Measurements from ENCODE around the gene SLC44A3.

Gene SLC44A3

GRCh38 chr1:94926915-94927404 is 106.8 kb downstream of the SLC44A3 start, which contains the start of gene CNN3:
CNN3 (minus strand) TSS chr1:94927110; CDS start chr1:94926894, 216 bp downstream.
- peak; percentile 89 for DNase-seq (ENCODE audit: low spot score)
- in situ Hi-C loops (cut with MboI; ENCODE audit: low sequenced_read_pairs, unreplicated experiment), result no loop called here
- no peak for TF ChIP-seq CTCF (IDR thresholded peaks at IDR 0.05; ENCODE audit: borderline replicate concordance, control extremely low read depth, extremely low read depth, insufficient read depth, missing control alignments)

GRCh38 chr1:94927405-94928175 is 107.4 kb downstream of the SLC44A3 start:
- DNase-seq (ENCODE audit: low spot score), result no peak
- in situ Hi-C loops (cut with MboI; ENCODE audit: low sequenced_read_pairs, unreplicated experiment), result no loop called here
- TF ChIP-seq CTCF (IDR thresholded peaks at IDR 0.05; ENCODE audit: borderline replicate concordance, control extremely low read depth, extremely low read depth, insufficient read depth, missing control alignments), result no peak

- DNase-seq (ENCODE audit: low spot score), result no peak
- in situ Hi-C loops (cut with MboI; ENCODE audit: low sequenced_read_pairs, unreplicated experiment), result no loop called here
- TF ChIP-seq CTCF (IDR thresholded peaks at IDR 0.05; ENCODE audit: borderline replicate concordance, control extremely low read depth, extremely low read depth, insufficient read depth, missing control alignments), result no peak
Observed at GRCh38 chr1:94928293-94928939, 108.3 kb downstream of the SLC44A3 start.

DNA sequence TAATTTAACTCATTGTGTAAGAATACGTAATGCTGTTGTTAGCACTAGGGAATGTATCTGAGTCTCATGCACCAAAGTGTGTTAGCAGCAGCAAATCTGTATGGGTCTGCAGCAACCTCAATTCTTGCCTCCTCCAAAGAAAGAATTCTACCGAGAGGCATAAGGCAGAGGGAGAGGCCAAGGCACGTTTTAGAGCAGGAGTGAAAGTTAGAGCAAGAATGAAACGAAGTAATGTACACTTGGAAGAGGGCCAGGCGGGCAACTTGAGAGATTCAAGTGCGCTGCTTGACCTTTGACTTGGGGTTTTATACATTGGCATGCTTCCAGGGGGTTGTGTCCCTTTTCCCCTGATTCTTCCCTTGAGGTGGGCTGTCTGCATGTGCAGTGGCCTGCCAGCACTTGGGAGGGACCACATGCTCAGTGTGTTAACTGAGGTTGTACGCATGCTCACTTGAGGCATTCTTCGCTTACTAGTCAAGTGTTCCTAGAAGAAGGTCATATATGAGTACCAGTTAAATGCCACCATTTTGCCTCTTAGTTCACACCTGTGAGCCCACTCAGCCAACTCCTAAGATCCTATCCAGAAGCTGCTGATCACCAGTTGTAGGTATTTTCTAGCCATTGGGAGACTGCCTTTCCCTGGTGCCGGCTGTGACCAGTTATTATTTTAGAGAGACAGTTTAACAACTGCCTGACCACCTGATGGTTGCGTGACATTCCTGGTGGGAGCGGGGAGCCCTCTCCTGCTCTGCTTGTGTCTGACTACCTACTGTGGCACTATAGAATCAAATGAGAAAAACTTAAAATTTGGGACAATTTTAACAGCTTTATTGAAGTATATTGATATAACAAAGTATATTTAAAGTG is 109.4 kb downstream of the SLC44A3 start:
- in situ Hi-C loops (cut with MboI; ENCODE audit: low sequenced_read_pairs, unreplicated experiment), result no loop called here
- no peak for DNase-seq (ENCODE audit: low spot score)
- TF ChIP-seq CTCF (IDR thresholded peaks at IDR 0.05; ENCODE audit: borderline replicate concordance, control extremely low read depth, extremely low read depth, insufficient read depth, missing control alignments), result no peak

- in situ Hi-C loops (cut with MboI; ENCODE audit: low sequenced_read_pairs, unreplicated experiment), result no loop called here
- TF ChIP-seq CTCF (IDR thresholded peaks at IDR 0.05; ENCODE audit: borderline replicate concordance, control extremely low read depth, extremely low read depth, insufficient read depth, missing control alignments), result no peak
Observed at GRCh38 chr1:94931254-94931841, 111.2 kb downstream of the SLC44A3 start.

GRCh38 chr1:94934551-94934950 is 114.4 kb downstream of the SLC44A3 start:
- in situ Hi-C loops (cut with MboI; ENCODE audit: low sequenced_read_pairs, unreplicated experiment), result no loop called here
- TF ChIP-seq CTCF (IDR thresholded peaks at IDR 0.05; ENCODE audit: borderline replicate concordance, control extremely low read depth, extremely low read depth, insufficient read depth, missing control alignments), result no peak
- no peak for DNase-seq (ENCODE audit: low spot score)

More at GRCh38 chr1:94931254-94931841, 111.2 kb downstream of the SLC44A3 start:
- DNase-seq (ENCODE audit: low spot score), result no peak

Data from GM13976 (cell line).